ENCODE measurements around the gene LMOD3. TPM values are rescaled to one million over a fixed set of nuclear protein-coding genes. Genes with fewer than 3 reads are reported as not detected.

LMOD3 gene
- total RNA-seq, 2 donors from 2014 or later: 0.33 TPM; not detected in 1

DNA sequence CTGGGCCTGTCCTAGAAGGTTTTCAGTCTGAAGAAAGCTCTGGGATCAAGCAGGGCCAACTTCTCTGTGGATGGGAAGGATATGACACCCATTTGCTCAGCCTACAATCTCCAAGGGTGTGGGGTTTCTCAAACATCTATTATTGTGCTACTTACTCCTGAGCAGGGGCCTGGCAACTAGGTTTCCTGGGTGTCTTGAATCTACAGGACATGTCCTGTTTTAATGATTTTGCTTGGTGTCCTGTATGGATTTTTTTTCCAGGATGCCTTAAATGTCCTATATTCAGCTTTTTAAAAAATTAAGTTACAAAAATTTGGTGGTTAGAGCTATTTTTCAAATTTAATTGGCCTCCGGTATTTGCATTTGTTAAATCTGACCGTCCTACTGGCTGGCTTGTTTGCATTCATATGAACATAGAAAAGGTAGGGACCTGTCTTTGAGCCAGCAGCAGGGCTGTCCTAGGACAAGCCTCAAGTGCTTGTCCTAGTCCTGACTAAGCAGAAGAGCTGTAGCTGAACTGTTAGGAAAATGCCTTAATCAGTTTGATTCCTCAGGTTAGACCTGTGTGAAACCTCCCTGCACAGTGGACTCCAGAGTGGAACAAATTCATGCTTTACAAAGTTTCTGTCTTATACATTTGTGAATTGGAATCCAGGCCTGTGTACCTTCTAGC, 40.0 kb upstream of the LMOD3 start:
- ATAC-seq (no peak), DNase-seq (no peak)
- H3K4me3 ChIP-seq: no peak overlapping the region
- H3K27ac ChIP-seq: no peak overlapping the region
- H3K27me3 ChIP-seq: no peaks in the 10 kb centered on the region
- intact Hi-C loops (cut with DNase I): loop anchor here (5.0 to 10.0 kb wide), 3 partner anchors 145 to 512 kb away; no protein-coding TSS in a partner anchor
- 83 to 86% methylated on average over 2 of the region's 2 CpGs for WGBS, 2 donors
- TF ChIP-seq POLR2A (IDR thresholded peaks at IDR 0.05): no peak
- TF ChIP-seq, protein P1, sequence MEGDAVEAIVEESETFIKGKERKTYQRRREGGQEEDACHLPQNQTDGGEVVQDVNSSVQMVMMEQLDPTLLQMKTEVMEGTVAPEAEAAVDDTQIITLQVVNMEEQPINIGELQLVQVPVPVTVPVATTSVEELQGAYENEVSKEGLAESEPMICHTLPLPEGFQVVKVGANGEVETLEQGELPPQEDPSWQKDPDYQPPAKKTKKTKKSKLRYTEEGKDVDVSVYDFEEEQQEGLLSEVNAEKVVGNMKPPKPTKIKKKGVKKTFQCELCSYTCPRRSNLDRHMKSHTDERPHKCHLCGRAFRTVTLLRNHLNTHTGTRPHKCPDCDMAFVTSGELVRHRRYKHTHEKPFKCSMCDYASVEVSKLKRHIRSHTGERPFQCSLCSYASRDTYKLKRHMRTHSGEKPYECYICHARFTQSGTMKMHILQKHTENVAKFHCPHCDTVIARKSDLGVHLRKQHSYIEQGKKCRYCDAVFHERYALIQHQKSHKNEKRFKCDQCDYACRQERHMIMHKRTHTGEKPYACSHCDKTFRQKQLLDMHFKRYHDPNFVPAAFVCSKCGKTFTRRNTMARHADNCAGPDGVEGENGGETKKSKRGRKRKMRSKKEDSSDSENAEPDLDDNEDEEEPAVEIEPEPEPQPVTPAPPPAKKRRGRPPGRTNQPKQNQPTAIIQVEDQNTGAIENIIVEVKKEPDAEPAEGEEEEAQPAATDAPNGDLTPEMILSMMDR (IDR thresholded peaks at IDR 0.05): no peak
- H3K4me1 ChIP-seq: no peaks in the 10 kb centered on the region
- no peaks in the 10 kb centered on the region for H3K9me3 ChIP-seq
- no peaks in the 10 kb centered on the region for H3K36me3 ChIP-seq (replicated peaks in 1 of 2; ENCODE audit: insufficient read depth in 1 of 2, low read depth in 2 of 2)

DNA sequence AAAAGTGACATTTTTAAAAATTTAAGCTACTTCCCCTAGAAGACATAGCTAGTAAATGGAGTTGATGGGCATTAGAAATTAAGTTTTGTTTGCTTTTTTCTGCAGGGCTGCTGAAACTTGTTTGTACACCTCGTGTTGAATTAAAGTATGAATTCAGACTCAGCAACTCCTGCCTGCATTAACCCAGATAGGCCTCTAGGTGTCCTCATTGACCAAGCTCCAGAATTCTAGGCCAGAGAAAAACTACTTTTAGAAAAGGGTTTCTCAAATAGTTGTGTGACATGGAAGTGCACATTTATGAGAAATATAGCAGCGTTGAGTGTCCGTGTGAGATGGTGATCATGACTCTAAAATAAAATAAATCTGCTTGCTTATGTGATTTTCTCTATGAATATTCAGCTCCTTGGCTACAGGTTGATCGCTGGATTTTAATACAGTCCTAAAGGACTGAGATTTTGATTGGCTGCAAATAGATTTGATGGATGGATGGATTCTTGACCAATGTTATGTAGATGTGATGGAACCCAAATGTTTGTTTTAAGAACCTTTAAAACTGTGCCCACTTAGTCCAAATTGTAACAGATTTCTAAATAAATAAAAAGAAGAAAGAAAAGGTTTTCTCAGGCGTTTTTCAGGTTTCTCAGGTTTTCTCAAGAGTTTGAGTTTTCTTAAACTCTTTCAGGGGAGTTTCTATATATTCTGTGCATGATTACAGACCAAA, 39.4 kb upstream of the LMOD3 start:
- WGBS, 2 donors: 33 to 34% methylated on average over 5 of the region's 5 CpGs
- ATAC-seq: peak; percentile 72
- H3K27ac ChIP-seq: no peak overlapping the region
- no peak for TF ChIP-seq POLR2A (IDR thresholded peaks at IDR 0.05)
- TF ChIP-seq, protein P1 (IDR thresholded peaks at IDR 0.05): peak; percentile 71 to 97 (median 94)
- no peaks in the 10 kb centered on the region for H3K4me1 ChIP-seq
- peak; percentile 23 to 51 (median 39) for DNase-seq
- no peaks in the 10 kb centered on the region for H3K36me3 ChIP-seq (replicated peaks in 1 of 2; ENCODE audit: insufficient read depth in 1 of 2, low read depth in 2 of 2)
- no peak overlapping the region for H3K4me3 ChIP-seq
- intact Hi-C loops (cut with DNase I): loop anchor here (5.0 to 10.0 kb wide), 3 partner anchors 146 to 513 kb away; no protein-coding TSS in a partner anchor
- no peaks in the 10 kb centered on the region for H3K9me3 ChIP-seq
- H3K27me3 ChIP-seq: no peaks in the 10 kb centered on the region

DNA sequence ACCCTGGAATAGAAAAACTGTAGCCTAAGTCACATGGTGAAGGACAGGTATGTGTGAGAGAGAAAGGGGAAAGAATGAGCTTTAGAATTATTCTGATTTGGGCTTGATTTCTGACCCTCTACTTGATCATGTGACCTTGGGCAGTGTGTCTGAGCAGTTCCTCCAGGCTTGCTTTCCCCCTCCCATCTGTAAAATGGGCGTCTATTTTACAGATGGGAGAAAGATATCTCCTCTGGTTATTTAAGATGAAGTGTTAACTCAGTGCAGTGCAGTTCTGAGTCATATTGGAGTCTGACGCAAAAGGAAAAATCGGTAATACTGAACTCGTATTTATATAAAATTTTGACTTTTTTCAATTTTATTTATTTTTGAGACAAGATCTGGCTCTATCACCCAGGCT, 38.1 kb upstream of the LMOD3 start:
- Histone ChIP-seq H3K4me1 (no peaks in the 10 kb centered on the region), H3K4me3 (no peak overlapping the region), H3K27me3 (no peaks in the 10 kb centered on the region), H3K9me3 (no peaks in the 10 kb centered on the region), H3K27ac (no peak overlapping the region), H3K36me3 (replicated peaks in 1 of 2; ENCODE audit: insufficient read depth in 1 of 2, low read depth in 2 of 2) (no peaks in the 10 kb centered on the region)
- 61 to 74% methylated on average over 4 of the region's 4 CpGs for WGBS, 2 donors
- DNase-seq (no peak), ATAC-seq (no peak)
- intact Hi-C loops (cut with DNase I): loop anchor here (5.0 to 10.0 kb wide), 3 partner anchors 147 to 514 kb away; no protein-coding TSS in a partner anchor
- TF ChIP-seq POLR2A (IDR thresholded peaks at IDR 0.05): no peak
- TF ChIP-seq, protein P1 (IDR thresholded peaks at IDR 0.05): no peak

DNA sequence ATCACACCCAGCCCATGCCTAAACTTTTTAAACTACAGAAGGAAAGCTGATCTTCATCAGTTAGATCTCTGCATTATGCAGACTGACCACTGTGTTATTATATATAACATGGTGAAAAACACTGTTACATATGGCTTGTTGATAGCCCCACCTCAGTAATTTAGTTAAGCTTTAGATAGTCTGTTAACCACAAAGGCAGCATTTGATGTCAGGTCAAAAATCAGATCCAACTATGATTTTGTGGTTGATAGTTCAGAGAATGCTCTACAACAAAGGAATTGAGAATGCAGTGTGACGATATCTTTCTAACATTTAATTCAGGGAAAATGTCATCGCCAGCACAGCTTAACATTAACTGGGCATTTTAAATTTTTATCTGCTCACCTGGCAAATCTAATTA, 37.7 kb upstream of the LMOD3 start:
- DNase-seq: no peak
- 70 to 75% methylated on average over 2 of the region's 2 CpGs for WGBS, 2 donors
- Histone ChIP-seq H3K27me3 (no peaks in the 10 kb centered on the region), H3K27ac (no peak overlapping the region), H3K9me3 (no peaks in the 10 kb centered on the region), H3K4me3 (no peak overlapping the region), H3K4me1 (no peaks in the 10 kb centered on the region), H3K36me3 (replicated peaks in 1 of 2; ENCODE audit: insufficient read depth in 1 of 2, low read depth in 2 of 2) (no peaks in the 10 kb centered on the region)
- intact Hi-C loops (cut with DNase I): loop anchor here (5.0 to 10.0 kb wide), 3 partner anchors 147 to 515 kb away; no protein-coding TSS in a partner anchor
- no peak for ATAC-seq
- TF ChIP-seq POLR2A (IDR thresholded peaks at IDR 0.05): no peak
- TF ChIP-seq, protein P1 (IDR thresholded peaks at IDR 0.05): no peak
